IMR-90 (cell line): Measurements from ENCODE around the gene MPC2. TPM values are rescaled to one million over a fixed set of nuclear protein-coding genes. Genes with fewer than 3 reads are reported as not detected.

Experiments
- ATAC-seq: fragments of 200-7000 bp; cut with Tn5 transposase; 2 replicates; pipeline ENCODE4 v1.9.1; 2020; ENCODE audit warnings: low read depth, mild to moderate bottlenecking, moderate library complexity
- BruUV-seq: library from RNA; stranded (reverse); fragments of 400-500 nt; replicated peaks from 2 replicates; lab custom pipeline; 2021; lab: Mats Ljungman, UMichigan
- CTCF ChIA-PET: fragments of 300-600 bp; formaldehyde crosslinking; extraction: SDS; loops from one replicate; lab custom pipeline; 2021; ENCODE audit warnings: antibody characterized with exemption; lab: Yijun Ruan, JAX
- POLR2A ChIA-PET: fragments of 300-600 bp; sonication (Branson Sonifier 250); formaldehyde crosslinking; loops from one replicate; lab custom pipeline; 2022; ENCODE audit warnings: antibody characterized with exemption; ENCODE audit not compliant: unreplicated experiment; lab: Charles Lee
- DNase-seq: peaks from one replicate; pipeline ENCODE4 v3.0.0; 2013
- H2AFZ ChIP-seq: replicated peaks from 2 replicates; pipeline ENCODE3; 2013; ENCODE audit warnings: low read length, mild to moderate bottlenecking; ENCODE audit not compliant: poor library complexity
- H2AK5ac ChIP-seq: 2 replicates; pipeline ENCODE4 v1.6.1; 2013; ENCODE audit warnings: low read depth, low read length, inconsistent platforms
- H2AK9ac ChIP-seq: replicated peaks from 2 replicates; pipeline ENCODE3; 2013; ENCODE audit warnings: mild to moderate bottlenecking, low read depth, low read length, moderate library complexity; ENCODE audit not compliant: poor library complexity
- H2BK120ac ChIP-seq: 2 replicates; pipeline ENCODE4 v1.6.1; 2013; ENCODE audit warnings: low read depth, low read length, inconsistent platforms
- H2BK15ac ChIP-seq: 3 replicates; pipeline ENCODE4 v1.6.1; 2013; ENCODE audit warnings: low read depth, low read length, inconsistent platforms
- H2BK20ac ChIP-seq: 2 replicates; pipeline ENCODE4 v1.6.1; 2013; ENCODE audit warnings: low read depth, mild to moderate bottlenecking, inconsistent platforms, low read length, moderate library complexity
- H2BK5ac ChIP-seq: 2 replicates; pipeline ENCODE4 v1.6.1; 2013; ENCODE audit warnings: mild to moderate bottlenecking, low read depth, low read length, inconsistent platforms; ENCODE audit not compliant: poor library complexity, severe bottlenecking
- H3K14ac ChIP-seq: replicated peaks from 2 replicates; pipeline ENCODE4 v1.6.1; 2013; ENCODE audit warnings: low read depth, low read length, inconsistent platforms
- H3K18ac ChIP-seq: 2 replicates; pipeline ENCODE4 v1.6.1; 2013; ENCODE audit warnings: low read depth, low read length, control low read depth
- H3K23ac ChIP-seq: 2 replicates; pipeline ENCODE4 v1.6.1; 2013; ENCODE audit warnings: low read depth, low read length, inconsistent platforms
- H3K27ac ChIP-seq: 2 replicates; pipeline ENCODE4 v1.5.1; 2013; ENCODE audit warnings: mild to moderate bottlenecking, control low read depth, low read length; ENCODE audit not compliant: insufficient read depth
- H3K27me3 ChIP-seq: 2 replicates; pipeline ENCODE4 v1.6.1; 2013; ENCODE audit warnings: low read length; ENCODE audit not compliant: control insufficient read depth, insufficient read depth
- H3K36me3 ChIP-seq: 2 replicates; pipeline ENCODE4 v1.6.1; 2013; ENCODE audit warnings: low read length, mixed read lengths; ENCODE audit not compliant: control insufficient read depth, insufficient read depth
- H3K4ac ChIP-seq: 2 replicates; pipeline ENCODE4 v1.6.1; 2013; ENCODE audit warnings: low read depth, low read length, inconsistent platforms
- H3K4me1 ChIP-seq: 2 replicates; pipeline ENCODE4 v1.6.1; 2013; ENCODE audit warnings: low read length, mixed read lengths; ENCODE audit not compliant: control insufficient read depth, insufficient read depth
- H3K4me2 ChIP-seq: 2 replicates; pipeline ENCODE4 v1.6.1; 2013; ENCODE audit warnings: low read depth, mild to moderate bottlenecking, control low read depth, low read length, moderate library complexity
- H3K4me3 ChIP-seq: 2 replicates; pipeline ENCODE4 v1.5.1; 2013; ENCODE audit warnings: low read depth, mild to moderate bottlenecking, control low read depth, low read length, moderate library complexity; ENCODE audit not compliant: insufficient read depth
- H3K56ac ChIP-seq: 2 replicates; pipeline ENCODE4 v1.6.1; 2013; ENCODE audit warnings: low read length, inconsistent platforms; ENCODE audit not compliant: insufficient read depth; ENCODE audit errors: extremely low read depth
- H3K79me1 ChIP-seq, 2 experiments: 2 replicates each; pipeline ENCODE4 v1.6.1; 2013; ENCODE audit warnings: low read length in 2 of 2, inconsistent platforms in 1 of 2, low read depth in 1 of 2
- H3K9ac ChIP-seq: 2 replicates; pipeline ENCODE4 v1.6.1; 2013; ENCODE audit warnings: low read depth, low read length, control low read depth
- H3K9me1 ChIP-seq: 2 replicates; pipeline ENCODE4 v1.6.1; 2013; ENCODE audit warnings: low read length, inconsistent platforms; ENCODE audit not compliant: insufficient read depth
- H3K9me3 ChIP-seq: 2 replicates; pipeline ENCODE4 v1.6.1; 2013; ENCODE audit warnings: low read length; ENCODE audit not compliant: control insufficient read depth, insufficient read depth
- H4K20me1 ChIP-seq: 2 replicates; pipeline ENCODE4 v1.6.1; 2013; ENCODE audit warnings: low read length, inconsistent platforms; ENCODE audit not compliant: insufficient read depth
- H4K5ac ChIP-seq: 2 replicates; pipeline ENCODE4 v1.6.1; 2013; ENCODE audit warnings: mild to moderate bottlenecking, low read depth, low read length, control low read depth
- H4K8ac ChIP-seq, 2 experiments: 2 replicates each; pipeline ENCODE4 v1.6.1; 2013; ENCODE audit warnings: low read depth in 2 of 2, low read length in 2 of 2, control low read depth in 1 of 2, inconsistent platforms in 1 of 2
- H4K91ac ChIP-seq: 2 replicates; pipeline ENCODE4 v1.6.1; 2013; ENCODE audit warnings: low read depth, low read length, inconsistent platforms; ENCODE audit not compliant: insufficient read depth
- BHLHE40 ChIP-seq: fragments of 150-350 bp; IDR thresholded peaks from 2 replicates; pipeline ENCODE4 v1.6.1; 2016; ENCODE audit warnings: mild to moderate bottlenecking, low read depth, low read length
- CEBPB ChIP-seq: IDR thresholded peaks from 2 replicates; pipeline ENCODE4 v1.6.1; 2012; ENCODE audit warnings: low read depth, low read length, improper control_type of control experiment
- CHD1 ChIP-seq: IDR thresholded peaks from 2 replicates; pipeline ENCODE4 v1.6.1; 2012; ENCODE audit warnings: low read depth, low read length, improper control_type of control experiment
- CTCF ChIP-seq: conservative IDR thresholded peaks from 2 replicates; pipeline ENCODE4 v1.5.1; 2012; ENCODE audit warnings: mild to moderate bottlenecking, low read depth, low read length, improper control_type of control experiment
- ELK1 ChIP-seq: fragments of 150-350 bp; IDR thresholded peaks from 2 replicates; pipeline ENCODE4 v1.6.1; 2016; ENCODE audit warnings: low read depth, mild to moderate bottlenecking, low read length, moderate library complexity, borderline replicate concordance
- FOS ChIP-seq: fragments of 150-350 bp; IDR thresholded peaks from 2 replicates; pipeline ENCODE4 v1.6.1; 2016; ENCODE audit warnings: low read depth, low read length
- MAFK ChIP-seq: IDR thresholded peaks from 2 replicates; pipeline ENCODE4 v1.6.1; 2012; ENCODE audit warnings: low read depth, low read length, improper control_type of control experiment
- MAZ ChIP-seq: IDR thresholded peaks from 2 replicates; pipeline ENCODE4 v1.6.1; 2012; ENCODE audit warnings: low read depth, mild to moderate bottlenecking, low read length, improper control_type of control experiment, moderate library complexity, borderline replicate concordance
- MXI1 ChIP-seq: IDR thresholded peaks from 2 replicates; pipeline ENCODE4 v1.6.1; 2012; ENCODE audit warnings: low read depth, mild to moderate bottlenecking, low read length, moderate library complexity, borderline replicate concordance
- NFE2L2 ChIP-seq: fragments of 150-350 bp; IDR thresholded peaks from 2 replicates; pipeline ENCODE4 v1.6.1; 2016; ENCODE audit warnings: low read depth, mild to moderate bottlenecking, low read length
- POLR2A ChIP-seq: IDR thresholded peaks from 2 replicates; pipeline ENCODE4 v1.6.1; 2012; ENCODE audit warnings: mild to moderate bottlenecking, low read depth, low read length
- RAD21 ChIP-seq: IDR thresholded peaks from 2 replicates; pipeline ENCODE4 v1.6.1; 2012; ENCODE audit warnings: low read length, improper control_type of control experiment
- RCOR1 ChIP-seq: IDR thresholded peaks from 2 replicates; pipeline ENCODE4 v1.6.1; 2012; ENCODE audit warnings: mild to moderate bottlenecking, low read length, improper control_type of control experiment; ENCODE audit not compliant: insufficient replicate concordance
- RFX5 ChIP-seq: IDR thresholded peaks from 2 replicates; pipeline ENCODE4 v1.8.0; 2012; ENCODE audit warnings: low read depth, mild to moderate bottlenecking, low read length, moderate library complexity
- SMC3 ChIP-seq: fragments of 150-350 bp; IDR thresholded peaks from 2 replicates; pipeline ENCODE4 v1.6.1; 2016; ENCODE audit warnings: low read depth, mild to moderate bottlenecking, antibody characterized with exemption, low read length, moderate library complexity
- USF2 ChIP-seq: fragments of 150-350 bp; IDR thresholded peaks from 2 replicates; pipeline ENCODE4 v1.6.1; 2017; ENCODE audit warnings: mild to moderate bottlenecking, antibody characterized with exemption, low read length, low read depth
- WGBS, 2 experiments: methylation state at CpG; one replicate each; pipeline versions ENCODE4 v1.1.5 to v1.1.7; 2013; ENCODE audit warnings: missing lambda C conversion rate in 2 of 2; ENCODE audit not compliant: insufficient read length in 1 of 2; ENCODE audit errors: extremely low coverage in 2 of 2; 5-methylcytosine and 5-hydroxymethylcytosine counted together
- dilution Hi-C: fragments of 300-500 bp; cut with HindIII; formaldehyde crosslinking; loops from one replicate; pipeline ENCODE4 v1.14.3; 2018; ENCODE audit warnings: low sequenced_read_pairs; ENCODE audit not compliant: unreplicated experiment
- in situ Hi-C: fragments of 300-500 bp; cut with MboI; formaldehyde crosslinking; loops from 3 replicates; pipeline ENCODE4 v1.14.3; 2019; ENCODE audit warnings: low sequenced_read_pairs, inconsistent platforms, mixed read lengths
- intact Hi-C: fragments of 100-400 bp; cut with micrococcal nuclease; formaldehyde crosslinking; loops from 2 replicates; pipeline ENCODE4 v1.10.0; 2022
- polyA plus RNA-seq, 3 experiments: library from polyadenylated mRNA; depleted of rRNA; stranded (reverse); fragments of >200 nt; gene quantifications; 2 replicates each; pipeline ENCODE4 v1.2.3, GENCODE V29; 2012; ENCODE audit warnings: low replicate concordance in 1 of 3
- total RNA-seq: library from RNA; depleted of rRNA; stranded (reverse); fragments of >200 nt; gene quantifications from 2 replicates; pipeline ENCODE4 v1.2.3, GENCODE V29; 2012

Gene MPC2
- total and polyA plus RNA-seq, 2 of the 4 experiments (the other 2 are of a cell fraction): 35.0 to 42.9 TPM

- Histone ChIP-seq H2AFZ (no peak overlapping the region), H2BK5ac (no peak overlapping the region), H3K4me3 (no peak overlapping the region), H2AK9ac (no peak overlapping the region), H4K91ac (no peak overlapping the region), H3K27me3 (no peaks in the 10 kb centered on the region), H3K23ac (no peak overlapping the region), H2AK5ac (no peak overlapping the region), H3K18ac (no peak overlapping the region), H2BK15ac (no peak overlapping the region), H4K20me1 (peaks cover 53% of the 10 kb centered on the region), H2BK120ac (no peak overlapping the region), H3K9me1 (no peaks in the 10 kb centered on the region), H3K9me3 (no peaks in the 10 kb centered on the region), H4K8ac (no peak overlapping the region), H3K4me1 (0 out of 2 replicates have a peak, but pooled peaks cover 2% of the 10 kb centered on the region), H3K27ac (no peak overlapping the region), H3K56ac (no peak overlapping the region), H4K5ac (no peak overlapping the region), H3K4me2 (no peak overlapping the region), H3K4ac (no peak overlapping the region), H3K14ac (no peak overlapping the region), H3K79me1 (peaks cover 3 to 31% of the 10 kb centered on the region in 2 experiments), H3K36me3 (peaks cover 3% of the 10 kb centered on the region; the same call in 1 of the 2 replicates), H3K9ac (no peak overlapping the region), H2BK20ac (no peak overlapping the region)
- DNase-seq (peak; percentile 33), ATAC-seq (no peak)
- dilution Hi-C loops: no loop called here
- in situ Hi-C loops: no loop called here
- CTCF ChIA-PET: no interaction called here
- intact Hi-C loops: no loop called here
- POLR2A ChIA-PET: no interaction called here
- WGBS, 2 experiments: 90 to 100% methylated on average over 2 of the region's 9 CpGs
- no peak for TF ChIP-seq ELK1
- no peak for TF ChIP-seq FOS
- TF ChIP-seq NFE2L2: no peak
- TF ChIP-seq MAFK: no peak
- no peak for TF ChIP-seq RAD21
- TF ChIP-seq CTCF: no peak
- no peak for TF ChIP-seq MAZ
- no peak for TF ChIP-seq POLR2A
- TF ChIP-seq USF2: no peak
- no peak for TF ChIP-seq RCOR1
- no peak for TF ChIP-seq CEBPB
- no peak for TF ChIP-seq CHD1
- no peak for TF ChIP-seq MXI1
- TF ChIP-seq BHLHE40: no peak
- TF ChIP-seq RFX5: no peak
- no peak for TF ChIP-seq SMC3
- BruUV-seq: no TSS peak
These were observed 6.7 kb upstream of the MPC2 start for GRCh38 chr1:167943541-167943940.
